Measurements from ENCODE around the gene OR7C2.
"Not testable (repeated sequence)": the region's sequence is repeated elsewhere in the genome, so short reads cannot be mapped to it uniquely, and the experiment has no call there.

The OR7C2 gene

DNA sequence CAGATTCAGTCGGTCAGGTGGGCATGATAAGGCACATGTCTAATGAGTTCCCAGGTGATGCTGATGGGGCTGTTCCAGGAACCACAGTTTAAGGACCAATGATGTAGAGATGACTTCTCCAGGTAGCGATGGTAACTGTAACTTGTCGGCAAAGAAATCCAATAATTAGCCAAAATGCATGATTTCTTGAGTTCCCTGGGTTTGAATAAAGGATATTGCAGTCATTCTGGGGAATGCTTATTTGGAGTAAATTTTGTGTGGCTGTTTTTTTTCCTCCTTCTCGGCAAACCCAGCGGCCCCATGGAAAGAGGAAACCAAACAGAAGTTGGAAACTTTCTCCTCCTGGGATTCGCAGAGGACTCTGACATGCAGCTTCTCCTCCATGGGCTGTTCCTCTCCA lies at the start of gene OR7C2:
Gene OR7C2, plus strand, starts transcription at position 301 of the 400 bp plus-strand sequence. Its CDS starts 0 bp downstream, at position 301.
- no peak for DNase-seq

DNA sequence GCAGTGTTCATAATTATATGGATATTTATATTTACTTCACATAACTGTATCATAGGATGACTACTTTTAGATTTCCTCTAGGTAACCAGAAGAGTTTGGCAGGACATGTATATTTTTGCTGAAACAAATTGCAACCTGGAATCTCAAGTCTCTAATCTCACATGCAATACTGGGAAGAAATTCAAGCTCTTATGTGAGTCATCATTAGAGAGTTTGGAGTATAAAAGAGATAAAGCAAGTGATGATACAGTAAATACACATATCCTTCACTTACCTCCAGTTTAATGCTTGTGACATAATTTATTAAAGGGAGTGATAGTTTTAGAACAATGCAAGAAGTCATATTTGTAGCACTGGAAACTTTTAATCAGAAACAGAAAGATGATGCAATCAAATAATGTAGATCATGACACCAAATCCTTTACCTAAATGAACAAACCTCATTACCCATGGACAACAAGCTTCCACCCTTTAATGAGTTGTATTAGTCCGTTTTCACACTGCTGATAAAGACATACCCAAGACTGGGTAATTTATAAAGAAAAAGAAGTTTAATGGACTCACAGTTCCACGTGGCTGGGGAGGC lies 39.5 kb upstream of the OR7C2 start:
- DNase-seq, result no peak

DNA sequence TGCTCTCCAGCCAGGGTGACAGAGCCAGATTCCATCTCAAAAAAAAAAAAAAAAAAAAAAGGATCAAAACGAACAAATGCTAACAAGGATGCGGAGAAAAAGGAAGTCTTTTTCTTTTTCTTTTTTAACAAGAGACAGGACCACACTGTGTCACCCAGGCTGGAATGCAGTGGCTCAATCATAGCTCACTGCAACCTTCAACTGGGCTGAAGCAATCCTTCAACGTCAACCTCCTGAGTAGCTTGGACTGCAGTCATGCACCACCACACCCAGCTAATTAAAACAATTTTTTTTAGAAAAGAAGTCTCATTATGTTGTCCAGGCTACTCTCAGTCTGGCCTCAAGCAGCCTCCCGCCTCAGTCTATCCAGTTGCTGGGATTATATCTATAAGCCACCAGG lies 34.6 kb upstream of the OR7C2 start:
- no peak for DNase-seq

DNA sequence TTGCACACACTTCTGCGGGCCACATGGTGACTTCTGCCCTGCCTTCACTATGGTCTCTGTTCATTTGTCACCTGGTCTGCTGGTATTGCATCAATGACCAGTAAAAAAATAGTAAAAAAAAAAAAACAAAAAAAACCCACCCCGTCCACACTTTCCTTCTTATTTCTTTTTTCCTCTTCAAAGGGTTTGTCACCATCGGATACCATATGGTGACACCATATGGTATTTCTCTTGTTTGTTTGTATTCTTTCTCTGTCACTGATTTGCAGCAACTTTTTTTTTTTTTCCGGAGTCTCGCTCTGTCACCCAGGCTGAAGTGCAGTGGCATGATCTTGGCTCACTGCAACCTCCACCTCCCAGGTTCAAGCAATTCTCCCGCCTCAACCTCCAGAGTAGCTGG lies 26.2 kb upstream of the OR7C2 start:
- no peak for DNase-seq

DNA sequence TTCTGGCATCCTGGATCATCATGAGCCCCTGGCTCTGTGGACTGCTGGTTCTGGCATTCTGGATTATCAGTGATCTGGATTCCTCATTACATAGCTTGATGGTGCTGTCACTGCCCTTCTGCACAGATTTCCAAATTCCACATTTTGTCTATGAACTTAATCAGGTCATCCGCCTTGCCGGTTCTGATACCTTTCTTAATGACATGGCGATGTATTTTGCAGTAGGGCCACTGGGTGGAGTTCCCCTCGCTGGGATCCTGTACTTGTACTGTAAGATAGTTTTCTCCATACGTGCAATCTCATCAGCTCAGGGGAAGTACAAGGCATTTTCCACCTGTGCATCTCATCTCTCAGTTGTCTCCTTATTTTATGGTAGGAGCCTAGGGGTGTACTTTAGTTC lies 24.4 kb upstream of the OR7C2 start:
- no peak for DNase-seq

DNA sequence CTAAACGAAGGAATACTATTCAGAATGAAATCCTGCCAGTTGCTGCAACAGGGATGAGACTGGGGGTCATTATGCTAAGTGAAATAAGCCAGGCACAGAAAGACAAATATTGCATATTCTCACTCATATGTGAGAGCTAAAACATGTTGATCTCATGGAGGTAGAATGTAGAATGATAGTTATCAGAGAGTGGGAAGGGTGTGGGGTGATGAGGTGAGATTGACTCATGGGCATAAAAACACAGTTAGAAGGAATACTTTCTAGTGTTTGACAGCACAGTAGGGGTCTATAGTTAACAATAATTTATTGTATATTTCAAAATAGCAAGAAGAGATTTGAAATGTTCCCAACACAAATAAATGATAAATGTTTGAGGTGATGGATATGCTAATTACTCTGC lies 7.8 kb upstream of the OR7C2 start:
- DNase-seq, result no peak

DNA sequence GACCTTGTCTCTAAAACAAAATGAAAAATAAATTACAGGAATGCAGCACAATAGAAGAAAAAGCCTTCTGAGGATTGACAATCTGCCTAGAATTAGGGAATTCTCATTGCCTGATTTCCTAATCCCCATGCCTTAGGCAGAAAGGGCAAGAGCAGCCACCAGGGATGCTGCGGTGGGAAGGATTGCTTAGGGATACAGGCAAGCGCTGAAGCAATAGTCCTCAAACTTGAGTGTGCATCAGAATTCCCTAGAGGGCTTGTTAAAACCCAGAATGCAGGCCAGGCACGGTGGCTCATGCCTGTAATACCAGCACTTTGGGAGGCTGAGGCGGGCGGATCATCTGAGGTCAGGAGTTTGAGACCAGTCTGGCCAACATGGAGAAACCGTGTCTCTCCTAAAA lies 1.0 kb upstream of the OR7C2 start:
- DNase-seq, result no peak

DNA sequence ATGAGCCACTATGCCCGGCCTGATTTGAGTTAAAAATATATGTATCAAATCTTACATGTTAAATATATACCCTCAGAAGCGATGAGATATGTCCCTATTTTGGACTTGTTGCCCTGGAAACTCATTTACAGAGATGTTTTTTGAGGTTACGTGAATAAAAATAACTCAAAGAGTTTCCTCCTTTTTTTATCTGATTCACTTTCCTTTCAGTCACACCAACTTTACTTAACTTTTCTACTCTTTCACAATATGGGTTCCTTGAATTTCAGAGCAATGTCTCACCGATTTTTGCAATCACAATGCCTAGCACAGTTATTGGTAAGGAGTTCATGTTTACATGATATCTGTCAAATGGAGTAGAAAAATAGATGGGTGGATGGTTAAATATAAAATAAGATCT lies 2.3 kb downstream of the OR7C2 start:
- DNase-seq, result no peak

DNA sequence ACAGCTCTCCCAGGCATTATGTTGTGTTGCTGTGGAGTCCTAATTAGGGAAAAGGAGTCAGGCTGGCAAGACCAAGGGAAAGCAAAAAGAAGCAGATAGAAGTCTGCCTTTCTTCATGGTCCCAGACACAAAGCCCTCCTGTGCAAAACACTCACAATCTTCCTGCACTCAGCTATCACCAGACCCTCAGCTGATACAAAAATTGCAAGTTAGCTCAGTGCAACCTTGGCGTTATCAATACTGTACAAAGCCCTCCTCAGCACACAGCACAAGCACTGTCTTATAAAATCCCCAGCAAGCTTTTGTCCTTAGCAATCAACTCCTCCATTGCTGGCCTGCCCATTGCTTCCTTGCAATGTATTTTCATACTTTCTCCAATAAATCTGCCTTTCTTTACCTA lies 3.2 kb downstream of the OR7C2 start:
- DNase-seq, result no peak

DNA sequence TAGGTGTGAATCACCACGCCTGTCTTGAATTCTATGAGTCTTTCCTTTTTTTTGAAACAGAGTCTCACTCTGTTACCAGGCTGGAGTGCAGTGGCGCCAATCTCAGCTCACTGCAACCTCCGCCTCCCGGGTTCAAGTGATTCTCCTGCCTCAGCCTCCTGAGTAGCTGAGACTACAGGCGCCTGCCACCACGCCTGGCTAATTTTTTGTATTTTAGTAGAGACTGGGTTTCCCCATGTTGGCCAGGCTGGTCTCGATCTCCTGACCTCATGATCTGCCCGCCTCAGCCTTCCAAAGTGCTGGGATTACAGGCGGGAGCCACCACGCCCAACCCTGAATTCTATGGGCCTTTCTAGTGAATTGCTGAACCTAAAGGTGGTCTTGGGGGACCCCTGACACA lies 8.1 kb downstream of the OR7C2 start:
- DNase-seq, result not testable (repeated sequence)

DNA sequence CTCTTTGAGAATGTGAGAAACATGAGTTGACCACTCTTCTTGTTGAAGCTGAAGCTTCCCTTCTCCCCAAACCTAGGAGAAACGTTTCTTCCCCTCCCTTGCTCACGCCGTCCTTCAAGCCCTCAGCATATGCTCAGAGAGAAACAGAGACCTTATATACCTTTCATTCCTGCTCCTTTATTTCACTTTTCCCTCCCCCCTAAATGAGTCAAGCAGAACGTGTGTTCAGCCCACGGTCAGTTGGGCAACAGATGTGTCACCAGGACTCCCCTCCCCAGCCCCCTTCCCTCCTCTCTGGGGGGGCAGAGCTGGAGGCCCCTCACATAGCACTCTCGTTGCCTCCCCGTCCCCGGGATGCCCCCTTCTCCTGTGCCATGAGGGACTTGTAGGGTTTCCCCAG lies 8.6 kb downstream of the OR7C2 start:
- no peak for DNase-seq

DNA sequence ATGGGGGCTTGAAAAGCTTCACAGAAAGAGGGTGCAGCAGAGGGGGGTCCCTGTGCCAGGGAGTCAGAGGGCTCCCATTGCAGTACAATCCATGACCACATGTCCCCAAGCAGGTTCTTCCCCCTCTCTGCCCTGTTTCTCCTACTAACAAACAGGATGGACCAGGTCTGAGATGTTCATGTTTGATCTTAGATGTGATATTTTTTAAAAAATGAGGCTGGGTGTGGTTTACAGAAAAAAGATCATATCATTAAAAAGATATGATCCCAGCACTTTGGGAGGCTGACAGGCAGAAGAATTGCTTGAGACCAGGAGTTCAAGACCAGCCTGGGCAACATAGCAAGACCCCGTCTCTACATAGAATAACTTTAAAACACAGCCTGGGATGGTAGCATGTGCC lies 9.1 kb downstream of the OR7C2 start:
- no peak for DNase-seq

DNA sequence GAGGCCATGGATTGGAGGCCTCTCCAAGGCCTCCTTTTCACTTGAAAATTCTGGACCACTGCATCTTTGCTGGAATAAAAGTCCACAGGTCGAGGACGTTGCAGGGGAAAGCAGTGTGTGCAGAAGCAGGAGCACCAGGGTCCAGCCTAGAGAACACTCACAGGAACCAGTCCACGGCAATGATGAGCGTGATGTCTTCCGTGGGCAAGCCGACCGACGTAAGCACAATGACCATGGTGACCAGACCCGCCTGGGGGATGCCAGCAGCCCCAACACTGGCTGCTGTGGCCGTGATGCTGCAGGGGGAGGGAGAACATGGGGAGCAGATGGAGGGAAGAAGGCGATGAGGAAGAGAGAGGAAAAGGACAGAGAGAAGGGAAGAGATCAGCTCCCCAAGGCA lies 11.5 kb downstream of the OR7C2 start:
- DNase-seq, result no peak

DNA sequence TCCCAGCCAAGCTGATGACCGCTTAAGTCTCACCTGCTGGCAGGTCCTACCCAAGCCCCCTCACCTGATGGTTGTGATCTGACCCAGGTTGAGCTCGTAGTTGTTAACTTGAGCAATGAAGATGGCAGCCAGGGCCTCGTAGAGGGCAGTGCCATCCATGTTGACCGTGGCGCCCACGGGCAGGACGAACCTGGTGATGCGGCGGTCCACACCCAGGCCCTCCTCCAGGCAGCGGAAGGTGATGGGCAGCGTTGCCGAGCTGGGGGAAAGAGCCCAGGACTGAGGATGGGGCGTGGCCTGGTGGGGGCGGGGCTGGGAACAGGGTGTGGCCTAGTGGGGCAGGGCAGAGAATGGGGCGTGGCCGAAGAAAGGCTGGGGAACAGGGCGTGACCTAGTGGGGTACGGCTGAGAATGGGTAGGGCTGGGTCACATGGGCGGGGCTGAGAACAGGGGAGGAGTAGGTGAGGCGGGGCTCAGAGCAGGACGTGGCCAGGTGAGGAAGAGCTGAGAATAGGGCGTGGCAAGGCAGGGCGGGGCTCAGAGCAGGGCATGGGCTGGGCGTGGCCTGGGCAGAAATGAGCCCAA lies 12.9 kb downstream of the OR7C2 start:
- no peak for DNase-seq

DNA sequence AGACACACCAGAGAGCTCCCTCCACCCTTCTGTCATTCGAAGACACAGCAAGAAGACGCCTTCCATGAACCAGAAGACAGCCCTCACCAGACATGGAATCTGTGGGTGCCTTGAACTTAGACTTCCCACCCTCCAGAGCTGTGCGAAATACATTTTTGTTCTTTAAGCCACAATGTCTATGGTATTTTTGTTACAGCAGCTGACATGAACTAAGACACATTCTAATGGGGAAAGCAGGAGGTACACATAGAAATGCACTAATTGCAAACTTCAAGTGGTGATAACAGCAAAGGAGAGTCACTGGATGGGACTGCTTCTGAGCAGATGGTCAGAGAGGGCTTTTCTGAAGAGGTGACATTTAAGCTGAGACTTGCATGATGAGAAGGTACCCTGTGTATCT lies 16.2 kb downstream of the OR7C2 start:
- no peak for DNase-seq

DNA sequence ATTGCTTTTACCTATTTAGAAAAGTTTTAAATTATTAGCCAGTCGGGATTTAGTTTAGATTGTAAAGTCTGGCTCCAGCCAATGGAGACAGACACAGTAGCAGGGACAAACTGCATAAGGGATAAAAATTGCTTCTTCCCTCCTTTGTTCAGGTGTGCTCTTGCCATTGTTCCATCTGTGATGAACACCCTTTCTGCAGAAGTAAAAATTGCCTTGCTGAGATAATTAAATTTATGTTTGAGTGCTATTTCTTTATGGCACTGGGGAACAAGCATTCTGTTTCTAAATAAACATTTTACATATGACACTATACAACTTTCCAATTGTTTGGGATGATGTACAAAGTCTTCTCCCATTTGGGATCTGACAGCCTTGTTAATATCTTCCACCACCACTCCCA lies 18.0 kb downstream of the OR7C2 start:
- DNase-seq, result no peak

DNA sequence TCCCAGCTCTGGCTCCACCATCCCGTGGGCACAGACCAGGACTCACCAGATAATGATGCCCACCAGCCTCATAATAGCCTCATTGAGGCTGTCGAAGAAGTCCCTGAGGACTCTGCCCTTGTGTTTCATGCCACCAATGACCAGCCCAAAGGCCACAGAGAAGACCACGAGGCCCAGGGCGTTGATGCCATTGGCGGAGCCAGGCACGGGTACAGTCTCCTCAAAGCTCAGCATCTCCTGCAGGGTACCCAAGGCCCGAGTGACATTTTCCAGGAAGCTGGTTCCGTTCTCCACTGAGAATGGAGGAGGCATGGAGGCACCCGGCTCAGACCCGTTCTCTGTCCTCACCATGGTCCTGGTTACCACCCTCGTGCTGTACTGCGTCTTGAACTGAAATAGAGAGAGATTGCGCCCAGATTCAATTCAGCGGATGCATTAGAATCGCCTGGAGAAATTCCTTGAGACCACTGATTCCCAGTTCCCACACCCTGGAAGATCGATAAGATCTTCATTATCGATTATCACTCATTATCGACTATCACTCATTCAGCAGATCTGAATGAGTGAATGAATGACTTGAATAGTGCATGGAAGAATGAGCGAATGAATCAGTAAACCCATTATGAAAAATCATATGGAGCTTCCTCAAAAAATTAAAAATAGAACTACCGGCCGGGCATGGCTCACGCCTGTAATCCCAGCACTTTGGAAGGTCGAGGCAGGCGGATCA lies 20.8 kb downstream of the OR7C2 start:
- no peak for DNase-seq

DNA sequence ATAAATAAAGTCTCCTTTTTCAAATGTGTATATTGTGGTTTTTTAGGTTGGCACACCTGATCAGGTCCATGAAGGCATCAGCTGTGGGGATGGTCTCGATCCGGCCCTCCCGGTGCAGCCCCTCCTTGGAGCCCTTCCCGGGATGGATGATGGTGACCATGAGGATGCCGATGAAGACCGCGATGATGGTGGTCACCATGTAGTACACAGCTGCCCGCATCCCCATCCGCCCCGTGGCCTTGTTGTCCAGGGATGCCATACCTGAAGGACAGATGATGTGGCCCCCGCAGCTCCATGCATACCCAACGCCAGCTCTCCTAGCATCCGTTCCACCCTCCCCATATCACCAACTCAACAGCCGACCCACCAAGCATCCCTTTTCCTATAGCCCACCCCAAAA lies 27.0 kb downstream of the OR7C2 start:
- no peak for DNase-seq

DNA sequence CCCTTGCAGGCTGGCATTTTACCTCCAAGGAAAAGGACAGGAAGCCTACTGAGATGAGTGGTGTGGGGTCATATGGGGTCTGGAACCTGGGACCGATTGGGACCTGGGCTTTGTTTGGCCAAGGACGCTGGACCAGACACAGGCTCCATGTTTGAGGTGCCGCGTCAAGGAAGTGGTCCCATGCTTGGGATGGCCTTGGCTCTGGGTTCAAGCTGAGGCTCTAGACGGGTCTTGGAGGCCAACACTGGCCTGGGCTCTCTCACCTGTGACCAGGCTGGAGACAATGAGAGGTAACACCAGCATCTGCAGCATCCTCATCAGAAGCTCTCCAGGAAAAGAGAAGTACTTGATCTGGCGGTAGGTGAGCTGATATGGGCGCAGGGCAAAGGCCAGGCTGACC lies 30.2 kb downstream of the OR7C2 start:
- DNase-seq, result no peak

DNA sequence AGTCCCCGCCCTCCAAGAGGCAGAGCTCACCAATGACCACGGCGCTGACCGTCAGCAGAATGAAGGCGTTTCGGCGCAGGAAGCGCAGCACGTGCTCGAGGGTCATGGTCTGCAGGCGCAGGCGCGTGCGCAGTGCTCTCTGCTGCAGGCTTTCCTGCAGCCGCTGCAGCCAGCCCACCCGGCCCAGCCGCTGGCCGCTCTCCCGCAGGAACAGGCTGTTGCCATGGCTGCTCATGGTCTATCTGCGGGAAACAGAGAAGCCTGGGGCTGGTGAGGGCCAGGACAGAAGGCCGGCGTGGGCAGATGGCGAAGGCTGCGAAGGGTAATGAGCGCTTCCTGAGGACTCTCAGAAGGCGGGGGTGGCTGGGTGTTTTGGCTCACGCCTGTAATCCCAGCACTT lies 31.4 kb downstream of the OR7C2 start:
- no peak for DNase-seq

DNA sequence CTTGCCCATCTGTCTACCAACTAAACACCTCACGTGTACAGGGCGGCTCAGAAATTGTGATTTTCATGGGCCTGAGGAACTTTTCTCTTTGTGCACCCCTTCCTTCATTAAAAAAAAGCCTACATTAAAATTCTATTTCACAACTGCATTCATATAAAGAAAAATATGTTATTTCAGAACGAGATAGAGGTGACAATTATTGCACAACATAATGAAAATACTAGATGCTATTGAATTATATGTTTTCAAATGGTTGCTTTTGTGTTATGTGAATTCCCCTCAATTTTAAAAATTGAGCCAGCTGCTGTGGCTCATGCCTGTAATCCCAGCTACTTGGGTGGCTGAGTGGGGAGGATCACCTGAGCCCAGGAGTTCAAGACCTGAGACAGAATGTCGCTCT lies 33.2 kb downstream of the OR7C2 start:
- DNase-seq, result no peak

DNA sequence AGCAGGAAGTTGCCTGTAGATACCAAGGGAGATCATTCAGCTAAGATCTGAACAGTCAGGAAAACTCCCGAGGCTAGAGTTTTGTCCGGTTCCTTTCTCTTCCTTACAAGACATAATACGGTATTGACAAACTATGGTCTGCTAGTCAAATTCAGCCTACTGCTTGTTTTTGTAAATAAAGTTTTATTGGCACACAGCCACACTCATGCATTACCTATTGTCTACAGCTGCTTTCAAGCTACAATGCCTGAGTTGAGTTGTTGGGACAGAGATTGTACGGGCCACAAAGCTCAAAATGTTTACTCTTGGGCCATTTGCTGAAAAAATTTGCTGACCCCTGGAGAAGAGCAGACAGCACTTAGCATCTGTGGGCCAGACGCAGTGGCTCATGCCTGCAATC lies 35.8 kb downstream of the OR7C2 start:
- DNase-seq, result no peak

DNA sequence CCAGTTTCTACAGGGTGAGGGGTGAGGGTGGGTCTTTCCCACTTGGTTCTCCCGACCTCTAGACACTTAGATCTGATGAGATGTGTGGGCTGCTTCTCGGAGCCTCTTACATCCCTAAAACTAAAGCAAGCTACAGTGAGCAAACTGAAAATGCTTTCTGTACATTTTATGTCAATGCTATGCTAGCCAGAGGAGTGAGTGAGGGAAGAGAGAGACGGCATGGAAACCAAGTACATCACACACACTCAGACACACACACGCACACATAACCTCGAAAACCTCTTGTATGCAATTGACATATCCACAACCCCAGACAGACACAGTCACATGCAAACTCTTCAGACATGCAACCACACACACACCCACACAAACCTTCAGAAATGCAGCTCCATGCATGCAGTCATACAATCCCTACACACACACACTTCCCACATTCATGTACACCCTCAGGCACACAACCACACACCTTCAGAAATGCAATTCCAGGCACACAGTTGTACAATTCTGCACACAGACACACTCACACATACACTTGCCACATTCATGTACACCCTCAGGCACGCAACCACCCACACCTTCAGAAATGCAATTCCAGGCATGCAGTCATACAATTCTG lies 37.0 kb downstream of the OR7C2 start:
- no peak for DNase-seq
